C1 segment of cervical spinal cord (tissue), 14 donors: ENCODE data around the gene C14orf180.

Source experiments
- DNase-seq, 14 donors: peaks; one replicate each; lab custom pipeline; 2025; lab: John Stamatoyannopoulos, UW

The C14orf180 gene

GRCh38 chr14:104561632-104562495 lies 17.7 kb upstream of the C14orf180 start:
- DNase-seq, result no peak

- DNase-seq, result no peak
These were observed 17.0 kb upstream of the C14orf180 start for GRCh38 chr14:104562606-104563005.

GRCh38 chr14:104563191-104563741 lies 16.3 kb upstream of the C14orf180 start:
- no peak for DNase-seq

GRCh38 chr14:104563742-104564615 lies 15.6 kb upstream of the C14orf180 start:
- peak in 12 of 14 donors; percentile 13 to 67 (median 34) for DNase-seq

- no peak for DNase-seq
These were observed 14.6 kb upstream of the C14orf180 start for GRCh38 chr14:104564744-104565679.

- DNase-seq, result no peak
These were observed 12.2 kb upstream of the C14orf180 start for GRCh38 chr14:104567141-104567956.

GRCh38 chr14:104567957-104568225 lies 11.7 kb upstream of the C14orf180 start:
- DNase-seq, result no peak

- DNase-seq, result no peak
These were observed 10.9 kb upstream of the C14orf180 start for GRCh38 chr14:104568620-104569019.

GRCh38 chr14:104569435-104569834 lies 10.1 kb upstream of the C14orf180 start:
- no peak for DNase-seq

GRCh38 chr14:104571246-104571645 lies 8.3 kb upstream of the C14orf180 start:
- no peak for DNase-seq

GRCh38 chr14:104572024-104572626 lies 7.4 kb upstream of the C14orf180 start:
- DNase-seq, result no peak

- DNase-seq, result no peak
These were observed 6.9 kb upstream of the C14orf180 start for GRCh38 chr14:104572668-104573067.

GRCh38 chr14:104573930-104574329 lies 5.6 kb upstream of the C14orf180 start:
- no peak for DNase-seq

GRCh38 chr14:104574536-104574935 lies 5.0 kb upstream of the C14orf180 start:
- no peak for DNase-seq

- no peak for DNase-seq
These were observed 4.5 kb upstream of the C14orf180 start for GRCh38 chr14:104574978-104575583.

GRCh38 chr14:104576232-104576969 lies 3.2 kb upstream of the C14orf180 start:
- DNase-seq, result no peak

- no peak for DNase-seq
These were observed 2.6 kb upstream of the C14orf180 start for GRCh38 chr14:104576970-104577332.

GRCh38 chr14:104577426-104577825 lies 2.1 kb upstream of the C14orf180 start:
- DNase-seq, result no peak

- no peak for DNase-seq
These were observed 1.7 kb upstream of the C14orf180 start for GRCh38 chr14:104577847-104578301.
